DND-41 (cell line): Measurements from ENCODE around the gene MVP.
"Not testable (repeated sequence)": the region's sequence is repeated elsewhere in the genome, so short reads cannot be mapped to it uniquely, and the experiment has no call there.

Experiments used
- ATAC-seq: fragments of 200-7000 bp; cut with Tn5 transposase; 3 replicates; pipeline ENCODE4 v1.9.1; 2021; ENCODE audit warnings: low read depth; ENCODE audit not compliant: insufficient read depth
- DNase-seq: peaks from one replicate; pipeline ENCODE4 v3.0.0-alpha.2; 2020
- H2AFZ ChIP-seq: 2 replicates; pipeline ENCODE4 v1.6.0; 2012; ENCODE audit warnings: low read depth, low read length
- H3K27ac ChIP-seq: 2 replicates; pipeline ENCODE4 v1.5.1; 2012; ENCODE audit warnings: low read length, inconsistent platforms
- H3K27me3 ChIP-seq: fragments of 200-600 bp; sonication (generic); 2 replicates; pipeline ENCODE4 v1.6.0; 2012; ENCODE audit warnings: low read length, mild to moderate bottlenecking, inconsistent platforms; ENCODE audit not compliant: insufficient read depth, poor library complexity
- H3K36me3 ChIP-seq: 2 replicates; pipeline ENCODE4 v1.5.1; 2012; ENCODE audit warnings: low read length, inconsistent platforms; ENCODE audit not compliant: insufficient read depth
- H3K4me1 ChIP-seq: 2 replicates; pipeline ENCODE4 v1.5.1; 2012; ENCODE audit warnings: mild to moderate bottlenecking, low read length; ENCODE audit not compliant: insufficient read depth
- H3K4me2 ChIP-seq: 2 replicates; pipeline ENCODE4 v1.6.0; 2012; ENCODE audit warnings: mild to moderate bottlenecking, moderate library complexity, low read length, inconsistent platforms; ENCODE audit not compliant: insufficient read depth
- H3K4me3 ChIP-seq, 2 experiments: fragments of 200-600 bp in 1 of 2; shearing (Covaris generic) in 1 of 2; 2 replicates each; pipeline ENCODE4 v1.5.1; 2012 to 2016; ENCODE audit warnings: inconsistent platforms in 2 of 2, low read length in 2 of 2, mild to moderate bottlenecking in 2 of 2, low read depth in 1 of 2, moderate library complexity in 1 of 2
- H3K79me2 ChIP-seq: 2 replicates; pipeline ENCODE4 v1.6.0; 2012; ENCODE audit warnings: low read length, inconsistent platforms; ENCODE audit not compliant: insufficient read depth
- H3K9ac ChIP-seq: 2 replicates; pipeline ENCODE4 v1.6.0; 2012; ENCODE audit warnings: low read depth, mild to moderate bottlenecking, inconsistent platforms, low read length, moderate library complexity
- H3K9me3 ChIP-seq: 2 replicates; pipeline ENCODE4 v1.5.1; 2012; ENCODE audit warnings: low read length, moderate library complexity, mild to moderate bottlenecking, inconsistent platforms; ENCODE audit not compliant: insufficient read depth, severe bottlenecking
- H4K20me1 ChIP-seq: 2 replicates; pipeline ENCODE4 v1.6.0; 2012; ENCODE audit warnings: low read length; ENCODE audit not compliant: insufficient read depth
- EZH2 ChIP-seq: IDR thresholded peaks from 3 replicates; pipeline ENCODE4 v1.6.1; 2012; ENCODE audit warnings: borderline replicate concordance, low read depth, mild to moderate bottlenecking, moderate library complexity, low read length, inconsistent platforms; ENCODE audit not compliant: severe bottlenecking
- TF ChIP-seq, protein P1 (sequence below): IDR thresholded peaks from 2 replicates; pipeline ENCODE4 v1.5.1; 2012; ENCODE audit warnings: borderline replicate concordance, low read length, moderate library complexity, mild to moderate bottlenecking; ENCODE audit not compliant: poor library complexity, severe bottlenecking; ENCODE audit errors: extremely low read depth

The MVP gene

DNA sequence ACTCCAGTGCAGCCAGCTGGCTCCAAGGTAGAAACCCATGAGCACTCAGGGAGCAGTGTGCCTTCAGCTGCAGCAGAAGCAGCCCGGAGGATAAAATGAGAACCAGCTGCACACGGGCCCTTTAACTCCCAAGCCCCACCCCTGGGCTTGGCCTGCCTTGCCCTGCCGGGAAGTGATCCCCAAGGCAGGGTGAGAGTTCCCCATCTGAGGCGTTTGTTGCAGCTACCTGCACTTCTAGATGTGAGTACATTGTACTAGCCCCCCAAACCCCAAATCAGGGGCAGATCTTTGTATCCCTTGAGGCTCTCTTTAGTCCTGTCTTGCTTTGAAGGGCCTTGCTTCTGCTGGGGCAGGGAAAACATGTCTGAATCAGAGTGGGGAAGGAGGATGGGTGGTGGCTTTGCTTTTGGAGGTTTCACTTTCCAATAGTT, at the start of gene MVP:
TSS of gene MVP (plus strand) at position 192 of the 431 bp plus-strand sequence. CDS start 10,088 bp downstream, outside the sequence.
- H4K20me1 ChIP-seq, result peaks cover 31% of the 10 kb centered on the region
- no peak for TF ChIP-seq EZH2
- TF ChIP-seq, protein P1, sequence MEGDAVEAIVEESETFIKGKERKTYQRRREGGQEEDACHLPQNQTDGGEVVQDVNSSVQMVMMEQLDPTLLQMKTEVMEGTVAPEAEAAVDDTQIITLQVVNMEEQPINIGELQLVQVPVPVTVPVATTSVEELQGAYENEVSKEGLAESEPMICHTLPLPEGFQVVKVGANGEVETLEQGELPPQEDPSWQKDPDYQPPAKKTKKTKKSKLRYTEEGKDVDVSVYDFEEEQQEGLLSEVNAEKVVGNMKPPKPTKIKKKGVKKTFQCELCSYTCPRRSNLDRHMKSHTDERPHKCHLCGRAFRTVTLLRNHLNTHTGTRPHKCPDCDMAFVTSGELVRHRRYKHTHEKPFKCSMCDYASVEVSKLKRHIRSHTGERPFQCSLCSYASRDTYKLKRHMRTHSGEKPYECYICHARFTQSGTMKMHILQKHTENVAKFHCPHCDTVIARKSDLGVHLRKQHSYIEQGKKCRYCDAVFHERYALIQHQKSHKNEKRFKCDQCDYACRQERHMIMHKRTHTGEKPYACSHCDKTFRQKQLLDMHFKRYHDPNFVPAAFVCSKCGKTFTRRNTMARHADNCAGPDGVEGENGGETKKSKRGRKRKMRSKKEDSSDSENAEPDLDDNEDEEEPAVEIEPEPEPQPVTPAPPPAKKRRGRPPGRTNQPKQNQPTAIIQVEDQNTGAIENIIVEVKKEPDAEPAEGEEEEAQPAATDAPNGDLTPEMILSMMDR, result no peak
- H3K9ac ChIP-seq, result peak within 1 kb of the TSS; percentile 33; the same call in 1 of the 2 replicates
- peaks cover 34% of the 10 kb centered on the region for H3K79me2 ChIP-seq
- peak; percentile 42 for DNase-seq
- H3K9me3 ChIP-seq, result no peaks in the 10 kb centered on the region
- peaks cover 38% of the 10 kb centered on the region for H3K4me1 ChIP-seq
- peak within 1 kb of the TSS; percentile 29; the same call in 1 of the 2 replicates for H3K27ac ChIP-seq
- no peak within 1 kb of the TSS for H2AFZ ChIP-seq
- no peak for ATAC-seq
- peaks cover 32% of the 10 kb centered on the region for H3K36me3 ChIP-seq
- H3K4me2 ChIP-seq, result peak within 1 kb of the TSS; percentile 36
- H3K4me3 ChIP-seq, result peak within 1 kb of the TSS in 1 of 2 experiments; percentile 13; a peak in 1 of 4 replicates
- no peaks in the 10 kb centered on the region for H3K27me3 ChIP-seq

- not testable (repeated sequence) for H2AFZ ChIP-seq, H3K4me2 ChIP-seq, H3K4me3 ChIP-seq, H3K27me3 ChIP-seq, ATAC-seq, H3K9ac ChIP-seq, H3K36me3 ChIP-seq, DNase-seq, H3K27ac ChIP-seq, H3K9me3 ChIP-seq, H3K4me1 ChIP-seq, H4K20me1 ChIP-seq, H3K79me2 ChIP-seq
Observed at GRCh38 chr16:29772330-29772729, 47.9 kb upstream of the MVP start.

GRCh38 chr16:29774730-29775129, 45.5 kb upstream of the MVP start:
- Histone ChIP-seq H3K27ac (no peak overlapping the region), H2AFZ (no peak overlapping the region), H4K20me1 (no peaks in the 10 kb centered on the region), H3K4me1 (no peaks in the 10 kb centered on the region), H3K4me2 (no peak overlapping the region), H3K9me3 (no peaks in the 10 kb centered on the region), H3K9ac (no peak overlapping the region), H3K36me3 (no peaks in the 10 kb centered on the region), H3K4me3 (no peak overlapping the region), H3K79me2 (no peaks in the 10 kb centered on the region), H3K27me3 (no peaks in the 10 kb centered on the region)
- DNase-seq, result no peak
- ATAC-seq, result no peak
- TF ChIP-seq, protein P1, result no peak
- no peak for TF ChIP-seq EZH2

DNA sequence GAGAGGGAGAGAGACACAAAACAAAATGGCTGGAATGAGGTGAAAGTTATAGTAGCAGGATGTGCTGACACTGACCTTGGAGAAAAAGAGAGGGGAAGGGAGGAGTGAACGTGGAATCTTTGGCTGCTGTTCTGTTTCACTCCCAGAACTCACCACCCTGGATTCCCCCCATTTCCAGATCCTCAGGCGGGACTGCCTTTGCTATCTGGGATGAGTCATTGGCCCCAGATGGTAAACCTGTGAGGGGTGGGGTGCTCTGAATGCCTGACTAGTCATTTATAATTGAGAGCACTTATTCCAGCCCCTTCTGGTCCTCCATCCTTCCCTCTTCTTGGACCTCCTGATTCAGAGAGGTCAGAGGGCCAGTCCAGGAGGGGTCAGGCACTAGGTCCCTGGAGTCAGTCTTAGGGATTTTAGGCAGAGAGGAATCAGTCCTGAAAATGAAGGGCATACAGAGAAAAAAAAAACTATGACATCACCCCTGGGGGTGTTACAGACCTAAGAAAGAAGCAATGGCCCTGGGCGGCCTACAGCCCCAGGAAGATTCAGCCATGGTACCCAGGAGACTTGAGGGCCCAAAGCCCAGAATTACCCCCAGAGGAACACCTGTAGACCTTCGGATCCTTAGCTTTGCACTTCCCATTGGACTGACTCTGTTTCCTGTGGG, 44.4 kb upstream of the MVP start:
- no peak for TF ChIP-seq EZH2
- TF ChIP-seq, protein P1, result no peak
- no peaks in the 10 kb centered on the region for H3K4me1 ChIP-seq
- no peaks in the 10 kb centered on the region for H3K27me3 ChIP-seq
- no peak overlapping the region for H3K27ac ChIP-seq
- no peak overlapping the region for H3K4me3 ChIP-seq
- no peak for DNase-seq
- H3K9me3 ChIP-seq, result no peaks in the 10 kb centered on the region
- no peak overlapping the region for H3K9ac ChIP-seq
- no peaks in the 10 kb centered on the region for H3K36me3 ChIP-seq
- no peak for ATAC-seq
- no peak overlapping the region for H2AFZ ChIP-seq
- H3K79me2 ChIP-seq, result no peaks in the 10 kb centered on the region
- no peaks in the 10 kb centered on the region for H4K20me1 ChIP-seq
- H3K4me2 ChIP-seq, result no peak overlapping the region
